GM20000 (cell line): ENCODE measurements around the gene EBNA1BP2.

ENCODE experiments used
- DNase-seq: peaks from one replicate; pipeline ENCODE4 v3.0.0; 2012; ENCODE audit warnings: low spot score
- TF ChIP-seq, protein P1 (sequence below): IDR thresholded peaks from 2 replicates; pipeline ENCODE4 v1.5.1; 2012; ENCODE audit warnings: mild to moderate bottlenecking, control low read depth; ENCODE audit errors: extremely low read depth, missing control alignments

Gene EBNA1BP2

DNA sequence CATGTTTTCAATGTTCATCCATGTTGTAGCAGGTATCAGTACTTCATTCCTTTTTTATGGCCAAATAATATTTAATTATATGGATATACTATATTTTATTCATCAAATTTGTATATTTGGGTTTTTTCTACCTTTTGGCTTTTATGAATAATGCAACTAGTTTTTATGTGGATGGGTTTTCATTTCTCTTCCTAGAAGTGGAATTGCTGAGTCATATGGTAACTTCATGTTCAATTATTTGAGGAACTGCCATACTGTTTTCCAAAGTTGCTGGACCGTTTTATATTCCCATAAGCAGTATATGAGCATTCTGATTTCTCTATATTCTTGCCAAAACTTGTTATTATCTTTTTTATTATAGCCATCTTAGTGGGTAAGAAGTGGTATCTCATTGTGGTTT is 16.0 kb upstream of the EBNA1BP2 start:
- no peak for DNase-seq
- TF ChIP-seq, protein P1, sequence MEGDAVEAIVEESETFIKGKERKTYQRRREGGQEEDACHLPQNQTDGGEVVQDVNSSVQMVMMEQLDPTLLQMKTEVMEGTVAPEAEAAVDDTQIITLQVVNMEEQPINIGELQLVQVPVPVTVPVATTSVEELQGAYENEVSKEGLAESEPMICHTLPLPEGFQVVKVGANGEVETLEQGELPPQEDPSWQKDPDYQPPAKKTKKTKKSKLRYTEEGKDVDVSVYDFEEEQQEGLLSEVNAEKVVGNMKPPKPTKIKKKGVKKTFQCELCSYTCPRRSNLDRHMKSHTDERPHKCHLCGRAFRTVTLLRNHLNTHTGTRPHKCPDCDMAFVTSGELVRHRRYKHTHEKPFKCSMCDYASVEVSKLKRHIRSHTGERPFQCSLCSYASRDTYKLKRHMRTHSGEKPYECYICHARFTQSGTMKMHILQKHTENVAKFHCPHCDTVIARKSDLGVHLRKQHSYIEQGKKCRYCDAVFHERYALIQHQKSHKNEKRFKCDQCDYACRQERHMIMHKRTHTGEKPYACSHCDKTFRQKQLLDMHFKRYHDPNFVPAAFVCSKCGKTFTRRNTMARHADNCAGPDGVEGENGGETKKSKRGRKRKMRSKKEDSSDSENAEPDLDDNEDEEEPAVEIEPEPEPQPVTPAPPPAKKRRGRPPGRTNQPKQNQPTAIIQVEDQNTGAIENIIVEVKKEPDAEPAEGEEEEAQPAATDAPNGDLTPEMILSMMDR, result no peak

DNA sequence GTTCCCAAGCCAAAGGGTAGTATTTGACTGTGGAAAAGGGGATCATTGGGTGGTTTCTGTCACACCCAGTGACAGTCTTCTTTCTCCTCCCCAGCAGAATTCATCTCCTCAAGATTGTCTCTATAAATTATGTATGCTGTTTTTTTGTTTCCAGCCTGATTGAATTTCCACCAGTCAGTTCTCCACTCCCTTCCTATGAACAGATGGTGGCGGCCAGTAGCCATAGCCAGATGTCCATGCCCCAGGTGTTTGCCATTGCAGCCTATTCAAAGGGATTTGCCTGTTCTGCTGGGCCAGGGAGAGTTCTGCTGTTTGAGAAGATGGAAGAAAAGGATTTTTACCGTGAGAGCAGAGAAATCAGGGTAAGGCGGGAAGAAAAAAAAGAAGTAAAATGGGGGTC is 12.9 kb upstream of the EBNA1BP2 start:
- TF ChIP-seq, protein P1, result no peak

DNA sequence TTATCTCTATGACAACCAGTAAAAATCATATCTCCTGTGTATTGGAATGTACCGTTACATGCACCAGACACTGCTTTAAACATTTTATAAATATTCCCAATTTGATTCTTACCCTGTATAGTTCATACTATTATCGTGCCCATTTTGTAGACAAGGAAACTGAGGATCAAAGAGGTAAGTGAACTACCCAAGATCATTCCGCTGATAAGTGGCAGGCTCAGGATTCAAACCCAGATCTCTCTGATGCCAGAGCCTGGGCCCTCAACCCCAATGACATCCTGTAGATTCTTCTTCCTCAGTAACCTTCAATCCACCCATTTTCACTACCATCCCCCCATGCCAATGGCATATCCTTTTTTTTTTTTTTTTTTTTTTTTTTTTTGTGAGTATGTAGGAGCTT is 12.3 kb upstream of the EBNA1BP2 start:
- TF ChIP-seq, protein P1, result no peak
- DNase-seq, result no peak

More for the DNA sequence above, 12.9 kb upstream of the EBNA1BP2 start:
- DNase-seq, result no peak

DNA sequence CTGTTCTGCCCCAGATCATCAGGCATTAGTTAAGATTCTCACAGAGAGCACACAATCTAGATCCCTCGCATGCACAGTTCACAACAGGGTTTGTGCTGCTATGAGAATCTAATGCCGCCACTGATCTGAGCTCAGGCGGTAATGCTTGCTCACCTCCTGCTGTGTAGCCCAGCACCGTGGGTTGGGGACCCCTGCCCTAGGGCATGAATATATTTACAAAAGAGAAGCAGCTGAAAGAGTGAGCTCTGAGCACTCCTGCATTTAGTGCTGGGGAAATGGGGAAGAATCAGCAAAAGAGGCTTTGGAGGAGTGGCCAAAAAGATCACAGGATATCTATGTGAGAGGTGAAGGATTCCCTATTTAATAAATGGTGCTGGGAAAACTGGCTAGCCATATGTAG is 5.6 kb upstream of the EBNA1BP2 start:
- no peak for DNase-seq
- TF ChIP-seq, protein P1, result no peak

DNA sequence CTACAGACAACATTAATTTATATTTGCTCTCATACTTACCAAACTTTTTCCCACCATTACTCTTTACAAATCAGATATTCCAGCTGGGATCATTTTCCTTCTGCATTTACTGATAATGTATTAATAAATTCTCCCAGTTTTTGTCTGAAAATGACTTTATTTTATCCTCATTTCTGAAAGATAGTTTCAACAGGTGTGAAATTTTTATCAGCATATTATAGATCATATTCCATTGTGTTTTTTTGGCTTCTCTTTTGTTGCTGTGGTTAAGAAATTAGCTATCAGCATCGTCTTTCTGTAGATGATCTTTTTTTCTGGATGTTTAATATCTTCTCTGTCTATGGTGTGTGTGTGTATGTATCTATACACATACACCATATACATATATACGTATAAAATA is 2.8 kb upstream of the EBNA1BP2 start:
- no peak for DNase-seq
- TF ChIP-seq, protein P1, result no peak

DNA sequence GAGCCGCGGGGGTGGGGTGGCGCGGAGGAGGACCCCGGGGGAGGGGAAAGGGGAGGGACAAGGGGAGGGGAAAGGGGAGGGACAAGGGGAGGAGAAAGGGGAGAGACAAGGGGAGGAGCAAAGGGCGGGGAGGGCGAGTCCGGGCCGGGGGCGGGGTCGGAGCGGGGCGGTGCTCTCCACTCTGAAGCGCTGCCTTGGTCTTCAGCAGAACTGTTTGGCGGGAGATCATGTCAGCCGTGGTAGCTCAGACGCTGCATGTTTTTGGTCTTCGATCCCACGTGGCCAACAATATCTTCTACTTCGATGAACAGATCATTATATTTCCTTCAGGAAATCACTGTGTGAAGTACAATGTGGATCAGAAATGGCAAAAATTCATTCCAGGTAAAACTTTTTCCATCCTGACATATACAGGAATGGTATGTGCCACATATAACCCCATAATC is 460 bp upstream of the EBNA1BP2 start:
- TF ChIP-seq, protein P1, result no peak

DNA sequence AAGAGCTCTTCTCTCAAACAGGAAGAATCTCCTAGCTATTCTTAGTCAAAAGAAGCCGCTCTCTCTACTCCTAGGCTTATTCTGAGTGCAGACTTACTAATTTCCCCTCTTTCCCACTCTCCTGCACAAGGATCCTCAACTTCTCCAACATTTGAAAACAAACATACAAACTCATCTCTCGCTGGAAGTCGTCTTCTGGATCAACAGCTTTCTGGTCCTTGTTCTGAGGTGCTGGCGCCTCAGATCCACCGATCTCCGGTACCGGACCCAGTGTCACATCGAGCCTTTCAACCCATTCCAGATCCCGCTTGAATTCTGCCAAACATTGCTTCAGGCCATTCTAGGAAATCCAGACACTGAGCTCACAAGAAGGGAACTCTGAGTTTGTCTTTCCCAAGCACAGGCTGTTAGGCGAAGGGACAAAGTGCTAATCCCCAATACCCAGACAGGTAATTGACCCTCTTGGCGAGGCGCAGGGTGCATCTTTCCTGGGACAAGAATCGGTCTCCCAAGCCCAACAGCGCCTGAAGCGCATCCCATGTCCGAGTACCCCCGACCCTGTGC is 696 bp downstream of the EBNA1BP2 start:
- TF ChIP-seq, protein P1, result no peak
- DNase-seq, result no peak

More for the DNA sequence above, 460 bp upstream of the EBNA1BP2 start:
- peak; percentile 92 for DNase-seq
